WTC11 (cell line): ENCODE measurements around the gene FOXP1. TPM values are rescaled to one million over a fixed set of nuclear protein-coding genes. Genes with fewer than 3 reads are reported as not detected.

Source experiments
- ATAC-seq: fragments of 200-7000 bp; cut with Tn5 transposase; 2 replicates; pipeline ENCODE4 v1.10.0; 2021; ENCODE audit warnings: mild to moderate bottlenecking, moderate library complexity
- CTCF ChIA-PET: fragments of 300-600 bp; sonication (Branson Sonifier 250); formaldehyde crosslinking; loops from one replicate; lab custom pipeline; 2021; ENCODE audit warnings: antibody characterized with exemption; lab: Charles Lee
- POLR2A ChIA-PET: fragments of 350-600 bp; sonication (Branson Sonifier 250); formaldehyde crosslinking; loops from one replicate; lab custom pipeline; 2021; ENCODE audit warnings: antibody characterized with exemption; lab: Charles Lee
- DNase-seq: peaks from one replicate; pipeline ENCODE4 v3.0.0; 2021; ENCODE audit warnings: low spot score
- H3K27ac Mint-ChIP-seq: 2 replicates; pipeline ENCODE4 v1.8.0; 2021; ENCODE audit warnings: mixed read lengths
- H3K27me3 Mint-ChIP-seq: 2 replicates; pipeline ENCODE4 v1.8.0; 2021; ENCODE audit warnings: low read depth, mild to moderate bottlenecking, moderate library complexity, mixed read lengths
- H3K36me3 Mint-ChIP-seq: 2 replicates; pipeline ENCODE4 v1.8.0; 2021; ENCODE audit warnings: mixed read lengths
- H3K4me1 Mint-ChIP-seq: 2 replicates; pipeline ENCODE4 v1.8.0; 2022; ENCODE audit warnings: mixed read lengths
- H3K4me3 Mint-ChIP-seq: 2 replicates; pipeline ENCODE4 v1.8.0; 2021; ENCODE audit warnings: mild to moderate bottlenecking, moderate library complexity, mixed read lengths
- H3K9me3 Mint-ChIP-seq: 2 replicates; pipeline ENCODE4 v1.8.0; 2021; ENCODE audit warnings: mixed read lengths
- ELF4 ChIP-seq: sonication (generic); formaldehyde crosslinking; IDR thresholded peaks from 2 replicates; pipeline ENCODE4 v1.8.1; 2022; ENCODE audit warnings: low read depth, mild to moderate bottlenecking, moderate library complexity, missing genetic modification reagents
- FOXJ3 ChIP-seq: sonication (generic); formaldehyde crosslinking; IDR thresholded peaks from 2 replicates; pipeline ENCODE4 v1.9.0; 2021; ENCODE audit warnings: missing genetic modification reagents, mild to moderate bottlenecking, borderline replicate concordance
- FOXK1 ChIP-seq: sonication (generic); formaldehyde crosslinking; IDR thresholded peaks from 2 replicates; pipeline ENCODE4 v1.8.0; 2022; ENCODE audit warnings: mild to moderate bottlenecking, moderate library complexity, missing genetic modification reagents
- FOXP1 ChIP-seq: sonication (generic); formaldehyde crosslinking; IDR thresholded peaks from 2 replicates; pipeline ENCODE4 v1.8.0; 2022; ENCODE audit warnings: missing genetic modification reagents, mild to moderate bottlenecking, moderate library complexity, borderline replicate concordance
- JAZF1 ChIP-seq: fragments of 250-450 bp; sonication (Bioruptor Pico); IDR thresholded peaks from 2 replicates; pipeline ENCODE4 v1.9.0; 2021; ENCODE audit warnings: moderate library complexity, mild to moderate bottlenecking, inconsistent platforms
- RELA ChIP-seq: sonication (generic); formaldehyde crosslinking; IDR thresholded peaks from 2 replicates; pipeline ENCODE4 v1.8.1; 2022; ENCODE audit warnings: missing genetic modification reagents, mild to moderate bottlenecking, borderline replicate concordance
- SOX15 ChIP-seq: fragments of 250-450 bp; sonication (Bioruptor Pico); IDR thresholded peaks from 2 replicates; pipeline ENCODE4 v1.9.0; 2021; ENCODE audit warnings: mild to moderate bottlenecking
- TP53 ChIP-seq: sonication (generic); formaldehyde crosslinking; IDR thresholded peaks from 2 replicates; pipeline ENCODE4 v1.8.1; 2023; ENCODE audit warnings: mild to moderate bottlenecking, missing genetic modification reagents
- ZNF423 ChIP-seq: fragments of 250-450 bp; sonication (Bioruptor Pico); IDR thresholded peaks from 2 replicates; pipeline ENCODE4 v2.1.2; 2022; ENCODE audit warnings: mild to moderate bottlenecking, moderate library complexity
- total RNA-seq: library from RNA; stranded (reverse); gene quantifications from 3 replicates; pipeline ENCODE4 v1.2.3, GENCODE V29; 2021
- TF ChIP-seq, protein P1 (sequence below): fragments of 250-450 bp; sonication (Bioruptor Pico); IDR thresholded peaks from 2 replicates; pipeline ENCODE4 v1.9.0; 2021; ENCODE audit warnings: mild to moderate bottlenecking
- TF ChIP-seq, protein P2 (sequence below): sonication (generic); formaldehyde crosslinking; IDR thresholded peaks from 2 replicates; pipeline ENCODE4 v1.8.0; 2022; ENCODE audit warnings: mild to moderate bottlenecking, missing genetic modification reagents
- TF ChIP-seq, protein P3 (sequence below): fragments of 250-450 bp; sonication (Bioruptor Pico); IDR thresholded peaks from 2 replicates; pipeline ENCODE4 v1.9.0; 2021; ENCODE audit warnings: moderate library complexity, mild to moderate bottlenecking, inconsistent platforms, borderline replicate concordance
- TF ChIP-seq, protein P4 (sequence below): fragments of 250-450 bp; sonication (Bioruptor Pico); IDR thresholded peaks from 2 replicates; pipeline ENCODE4 v1.8.0; 2021; ENCODE audit warnings: mild to moderate bottlenecking
- TF ChIP-seq, protein P5 (sequence below): fragments of 250-450 bp; sonication (Bioruptor Pico); IDR thresholded peaks from 2 replicates; pipeline ENCODE4 v2.1.2; 2022; ENCODE audit warnings: mild to moderate bottlenecking, moderate library complexity
- TF ChIP-seq, protein P6 (sequence below): sonication (generic); formaldehyde crosslinking; IDR thresholded peaks from 2 replicates; pipeline ENCODE4 v1.8.1; 2023; ENCODE audit warnings: mild to moderate bottlenecking, missing genetic modification reagents, borderline replicate concordance

The FOXP1 gene
- total RNA-seq, 1 experiment from 2014 or later, result 25.8 TPM

DNA sequence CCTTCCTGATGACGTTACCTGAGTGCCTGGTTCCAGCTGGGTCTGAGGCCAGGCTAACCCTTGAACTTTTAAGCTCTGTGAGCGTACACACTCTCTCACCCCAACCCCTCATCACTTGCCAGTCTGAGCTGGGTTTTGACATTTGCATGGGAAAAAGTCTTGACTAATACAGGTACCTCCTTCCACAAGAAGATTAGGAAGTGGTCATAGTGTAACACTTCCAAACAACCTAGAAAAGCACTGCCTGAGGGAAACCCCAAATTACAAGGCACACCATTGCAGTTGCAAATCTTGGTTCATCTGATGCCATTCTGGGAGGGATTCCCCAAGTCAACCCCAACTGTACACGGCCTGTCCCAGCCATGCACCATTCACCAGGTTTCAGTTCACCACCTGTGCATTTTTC lies 499.8 kb downstream of the FOXP1 start:
- Mint-ChIP-seq H3K4me3 (no peak overlapping the region), H3K27me3 (no peaks in the 10 kb centered on the region), H3K9me3 (no peaks in the 10 kb centered on the region), H3K4me1 (peaks cover 38% of the 10 kb centered on the region), H3K36me3 (no peaks in the 10 kb centered on the region), H3K27ac (no peak overlapping the region; the same call in 1 of the 2 replicates)
- POLR2A ChIA-PET, result no interaction called here
- TF ChIP-seq JAZF1 (no peak), FOXK1 (CRISPR knock-in tag) (no peak), ZNF423 (CRISPR knock-in tag) (no peak), TP53 (CRISPR knock-in tag) (no peak), RELA (CRISPR knock-in tag) (no peak), FOXP1 (CRISPR knock-in tag) (no peak), ELF4 (CRISPR knock-in tag) (no peak), SOX15 (CRISPR knock-in tag) (no peak)
- TF ChIP-seq, protein P1, sequence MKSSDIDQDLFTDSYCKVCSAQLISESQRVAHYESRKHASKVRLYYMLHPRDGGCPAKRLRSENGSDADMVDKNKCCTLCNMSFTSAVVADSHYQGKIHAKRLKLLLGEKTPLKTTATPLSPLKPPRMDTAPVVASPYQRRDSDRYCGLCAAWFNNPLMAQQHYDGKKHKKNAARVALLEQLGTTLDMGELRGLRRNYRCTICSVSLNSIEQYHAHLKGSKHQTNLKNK (CRISPR knock-in tag), result no peak
- TF ChIP-seq, protein P2, sequence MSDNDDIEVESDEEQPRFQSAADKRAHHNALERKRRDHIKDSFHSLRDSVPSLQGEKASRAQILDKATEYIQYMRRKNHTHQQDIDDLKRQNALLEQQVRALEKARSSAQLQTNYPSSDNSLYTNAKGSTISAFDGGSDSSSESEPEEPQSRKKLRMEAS, result no peak
- TF ChIP-seq, protein P3, sequence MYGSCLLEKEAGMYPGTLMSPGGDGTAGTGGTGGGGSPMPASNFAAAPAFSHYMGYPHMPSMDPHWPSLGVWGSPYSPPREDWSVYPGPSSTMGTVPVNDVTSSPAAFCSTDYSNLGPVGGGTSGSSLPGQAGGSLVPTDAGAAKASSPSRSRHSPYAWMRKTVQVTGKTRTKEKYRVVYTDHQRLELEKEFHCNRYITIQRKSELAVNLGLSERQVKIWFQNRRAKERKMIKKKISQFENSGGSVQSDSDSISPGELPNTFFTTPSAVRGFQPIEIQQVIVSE (CRISPR knock-in tag), result no peak
- TF ChIP-seq, protein P4, sequence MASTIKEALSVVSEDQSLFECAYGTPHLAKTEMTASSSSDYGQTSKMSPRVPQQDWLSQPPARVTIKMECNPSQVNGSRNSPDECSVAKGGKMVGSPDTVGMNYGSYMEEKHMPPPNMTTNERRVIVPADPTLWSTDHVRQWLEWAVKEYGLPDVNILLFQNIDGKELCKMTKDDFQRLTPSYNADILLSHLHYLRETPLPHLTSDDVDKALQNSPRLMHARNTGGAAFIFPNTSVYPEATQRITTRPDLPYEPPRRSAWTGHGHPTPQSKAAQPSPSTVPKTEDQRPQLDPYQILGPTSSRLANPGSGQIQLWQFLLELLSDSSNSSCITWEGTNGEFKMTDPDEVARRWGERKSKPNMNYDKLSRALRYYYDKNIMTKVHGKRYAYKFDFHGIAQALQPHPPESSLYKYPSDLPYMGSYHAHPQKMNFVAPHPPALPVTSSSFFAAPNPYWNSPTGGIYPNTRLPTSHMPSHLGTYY, result no peak
- TF ChIP-seq, protein P5, sequence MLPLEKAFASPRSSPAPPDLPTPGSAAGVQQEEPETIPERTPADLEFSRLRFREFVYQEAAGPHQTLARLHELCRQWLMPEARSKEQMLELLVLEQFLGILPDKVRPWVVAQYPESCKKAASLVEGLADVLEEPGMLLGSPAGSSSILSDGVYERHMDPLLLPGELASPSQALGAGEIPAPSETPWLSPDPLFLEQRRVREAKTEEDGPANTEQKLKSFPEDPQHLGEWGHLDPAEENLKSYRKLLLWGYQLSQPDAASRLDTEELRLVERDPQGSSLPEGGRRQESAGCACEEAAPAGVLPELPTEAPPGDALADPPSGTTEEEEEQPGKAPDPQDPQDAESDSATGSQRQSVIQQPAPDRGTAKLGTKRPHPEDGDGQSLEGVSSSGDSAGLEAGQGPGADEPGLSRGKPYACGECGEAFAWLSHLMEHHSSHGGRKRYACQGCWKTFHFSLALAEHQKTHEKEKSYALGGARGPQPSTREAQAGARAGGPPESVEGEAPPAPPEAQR (CRISPR knock-in tag), result no peak
- DNase-seq (no peak), ATAC-seq (no peak)
- CTCF ChIA-PET, result interaction anchor here (0.8 kb wide), 1 partner anchor 93 kb away, joined by 4 read pairs; no protein-coding TSS in a partner anchor

DNA sequence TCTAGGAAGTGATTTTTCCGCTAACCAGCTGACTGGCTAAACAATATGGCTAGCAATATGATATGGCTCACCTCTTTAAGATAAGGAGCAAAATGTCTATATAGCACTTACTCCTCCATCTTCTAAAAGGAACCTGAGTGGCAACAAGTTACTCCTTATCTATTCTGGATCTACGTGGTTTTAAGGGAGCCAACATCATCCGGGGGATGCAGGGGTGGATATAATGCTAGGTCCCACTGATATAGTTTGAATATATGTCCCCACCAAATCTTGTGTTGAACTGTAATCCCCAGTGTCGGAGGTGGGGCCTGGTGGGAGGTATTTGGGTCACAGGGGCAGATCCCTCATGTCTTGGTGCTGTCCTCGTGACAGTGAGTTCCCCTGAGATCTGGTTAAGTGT lies 500.7 kb downstream of the FOXP1 start:
- ATAC-seq, result no peak
- H3K36me3 Mint-ChIP-seq, result no peaks in the 10 kb centered on the region
- DNase-seq, result no peak
- POLR2A ChIA-PET, result no interaction called here
- no peaks in the 10 kb centered on the region for H3K27me3 Mint-ChIP-seq
- H3K4me3 Mint-ChIP-seq, result no peak overlapping the region
- H3K9me3 Mint-ChIP-seq, result no peaks in the 10 kb centered on the region
- no peak for TF ChIP-seq FOXJ3 (CRISPR knock-in tag)
- TF ChIP-seq, protein P5 (CRISPR knock-in tag), result no peak
- no peak overlapping the region for H3K27ac Mint-ChIP-seq
- peaks cover 38% of the 10 kb centered on the region for H3K4me1 Mint-ChIP-seq
- CTCF ChIA-PET, result no interaction called here

DNA sequence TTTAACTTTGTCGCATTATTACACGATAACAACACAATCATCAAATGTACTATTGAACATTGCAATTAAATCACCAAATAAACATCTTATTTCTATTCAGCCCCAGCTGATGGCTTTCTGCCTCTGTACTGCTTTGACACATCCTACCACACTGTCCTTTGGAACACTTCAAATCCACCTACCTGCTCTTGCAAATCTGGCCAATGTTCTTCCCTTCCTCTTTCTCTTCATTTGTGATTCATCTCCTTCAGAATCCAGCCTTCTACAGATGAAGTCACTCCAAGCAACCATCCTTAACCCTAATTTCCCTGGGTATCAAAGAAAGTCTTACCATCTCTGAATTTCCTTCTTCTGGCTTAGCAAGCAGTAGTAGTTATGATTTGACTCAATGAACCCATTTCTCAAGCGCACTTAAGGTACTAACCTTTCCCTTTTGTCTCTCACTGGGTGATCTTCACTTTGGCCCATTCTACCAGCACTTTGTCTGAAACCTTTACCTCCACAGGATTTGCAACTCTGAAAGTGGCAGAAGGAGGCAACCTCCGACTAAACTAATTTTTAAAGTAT lies 502.9 kb downstream of the FOXP1 start:
- CTCF ChIA-PET, result interaction anchor here (0.5 kb wide), 1 partner anchor 425 kb away, joined by 3 read pairs; no protein-coding TSS in a partner anchor
- Mint-ChIP-seq H3K27me3 (no peaks in the 10 kb centered on the region), H3K27ac (no peak overlapping the region), H3K4me3 (no peak overlapping the region), H3K4me1 (peaks cover 28% of the 10 kb centered on the region), H3K36me3 (no peaks in the 10 kb centered on the region), H3K9me3 (no peaks in the 10 kb centered on the region)
- POLR2A ChIA-PET, result no interaction called here
- ATAC-seq (no peak), DNase-seq (no peak)
- TF ChIP-seq, protein P6, sequence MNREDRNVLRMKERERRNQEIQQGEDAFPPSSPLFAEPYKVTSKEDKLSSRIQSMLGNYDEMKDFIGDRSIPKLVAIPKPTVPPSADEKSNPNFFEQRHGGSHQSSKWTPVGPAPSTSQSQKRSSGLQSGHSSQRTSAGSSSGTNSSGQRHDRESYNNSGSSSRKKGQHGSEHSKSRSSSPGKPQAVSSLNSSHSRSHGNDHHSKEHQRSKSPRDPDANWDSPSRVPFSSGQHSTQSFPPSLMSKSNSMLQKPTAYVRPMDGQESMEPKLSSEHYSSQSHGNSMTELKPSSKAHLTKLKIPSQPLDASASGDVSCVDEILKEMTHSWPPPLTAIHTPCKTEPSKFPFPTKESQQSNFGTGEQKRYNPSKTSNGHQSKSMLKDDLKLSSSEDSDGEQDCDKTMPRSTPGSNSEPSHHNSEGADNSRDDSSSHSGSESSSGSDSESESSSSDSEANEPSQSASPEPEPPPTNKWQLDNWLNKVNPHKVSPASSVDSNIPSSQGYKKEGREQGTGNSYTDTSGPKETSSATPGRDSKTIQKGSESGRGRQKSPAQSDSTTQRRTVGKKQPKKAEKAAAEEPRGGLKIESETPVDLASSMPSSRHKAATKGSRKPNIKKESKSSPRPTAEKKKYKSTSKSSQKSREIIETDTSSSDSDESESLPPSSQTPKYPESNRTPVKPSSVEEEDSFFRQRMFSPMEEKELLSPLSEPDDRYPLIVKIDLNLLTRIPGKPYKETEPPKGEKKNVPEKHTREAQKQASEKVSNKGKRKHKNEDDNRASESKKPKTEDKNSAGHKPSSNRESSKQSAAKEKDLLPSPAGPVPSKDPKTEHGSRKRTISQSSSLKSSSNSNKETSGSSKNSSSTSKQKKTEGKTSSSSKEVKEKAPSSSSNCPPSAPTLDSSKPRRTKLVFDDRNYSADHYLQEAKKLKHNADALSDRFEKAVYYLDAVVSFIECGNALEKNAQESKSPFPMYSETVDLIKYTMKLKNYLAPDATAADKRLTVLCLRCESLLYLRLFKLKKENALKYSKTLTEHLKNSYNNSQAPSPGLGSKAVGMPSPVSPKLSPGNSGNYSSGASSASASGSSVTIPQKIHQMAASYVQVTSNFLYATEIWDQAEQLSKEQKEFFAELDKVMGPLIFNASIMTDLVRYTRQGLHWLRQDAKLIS (CRISPR knock-in tag), result no peak
- no peak for TF ChIP-seq ELF4 (CRISPR knock-in tag)
